ENCODE measurements around the gene ACVR1B.

ACVR1B gene

DNA sequence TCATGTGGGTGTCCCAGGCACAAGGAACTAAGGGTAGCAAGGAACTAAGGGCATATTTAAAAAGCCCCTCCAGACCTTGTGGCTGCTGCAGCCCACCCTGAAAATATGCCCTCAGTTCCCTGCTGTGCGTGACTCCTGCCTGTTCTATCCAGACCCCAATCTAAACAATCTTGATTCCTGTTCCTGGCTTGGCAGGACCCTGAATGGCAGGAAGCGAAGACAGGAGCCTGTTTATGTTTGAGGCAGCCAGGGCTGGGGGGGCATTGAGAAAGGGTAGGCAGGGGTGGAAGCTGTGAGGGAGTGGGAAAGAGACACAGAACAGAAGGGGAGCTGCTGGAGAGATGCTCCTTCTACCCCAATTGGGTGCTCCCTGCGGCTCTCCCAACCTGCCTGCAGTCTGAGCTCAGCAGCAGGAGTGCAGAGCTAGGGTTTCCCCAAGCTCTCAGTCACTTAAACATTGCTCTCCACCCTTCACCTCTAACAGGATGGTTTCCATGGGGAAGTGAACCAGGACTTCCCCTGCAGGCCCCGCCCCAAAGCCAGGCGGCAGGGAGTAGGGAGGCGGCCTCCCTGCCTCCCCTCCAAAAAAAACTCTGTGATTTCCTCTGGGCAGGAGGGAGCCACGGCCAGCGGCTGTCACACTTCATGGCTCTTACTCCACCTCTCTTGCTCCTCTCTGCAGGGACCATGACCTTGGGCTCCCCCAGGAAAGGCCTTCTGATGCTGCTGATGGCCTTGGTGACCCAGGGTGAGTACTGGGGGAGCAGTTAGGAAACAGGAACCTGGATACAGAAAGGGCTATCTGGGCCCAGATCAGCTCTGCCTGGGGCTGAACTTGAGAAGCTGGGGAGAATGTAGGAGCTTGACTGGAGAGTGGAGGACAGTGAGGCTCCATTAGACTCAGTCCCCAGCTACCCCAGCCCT lies 39.4 kb upstream of the ACVR1B start (continued):
- TF ChIP-seq ZNF366 (tag by site-specific recombination; conservative IDR thresholded peaks at IDR 0.05) (0 out of 2 replicates have a peak, but pooled peaks have one; percentile 9), ZBTB17 (tag by site-specific recombination; IDR thresholded peaks at IDR 0.05) (peak; percentile 87), MYNN (tag by site-specific recombination; IDR thresholded peaks at IDR 0.05; ENCODE audit: borderline replicate concordance) (no peak), ZNF23 (tag by site-specific recombination; IDR thresholded peaks at IDR 0.05; ENCODE audit: borderline replicate concordance) (no peak), KLF9 (tag by site-specific recombination; IDR thresholded peaks at IDR 0.05; ENCODE audit: low read depth) (no peak), ZNF433 (tag by site-specific recombination; IDR thresholded peaks at IDR 0.05; ENCODE audit: low read depth) (no peak), GLI2 (tag by site-specific recombination; IDR thresholded peaks at IDR 0.05; ENCODE audit: borderline replicate concordance, low read depth) (no peak), ZNF701 (tag by site-specific recombination; IDR thresholded peaks at IDR 0.05) (no peak), YY1 (tag by site-specific recombination; IDR thresholded peaks at IDR 0.05) (no peak), ZNF394 (tag by site-specific recombination; IDR thresholded peaks at IDR 0.05; ENCODE audit: borderline replicate concordance) (peak; percentile 47; the same call in 1 of the 2 replicates), SP2 (tag by site-specific recombination; IDR thresholded peaks at IDR 0.05) (0 out of 2 replicates have a peak, but pooled peaks have one; percentile 20), ZFP41 (tag by site-specific recombination; IDR thresholded peaks at IDR 0.05; ENCODE audit: borderline replicate concordance) (no peak), ZNF660 (tag by site-specific recombination; IDR thresholded peaks at IDR 0.05) (no peak), SP3 (tag by site-specific recombination; IDR thresholded peaks at IDR 0.05) (peak; percentile 38), WT1 (tag by site-specific recombination; IDR thresholded peaks at IDR 0.05) (peak; percentile 83), ZIC2 (tag by site-specific recombination; IDR thresholded peaks at IDR 0.05) (peak; percentile 36; the same call in 1 of the 2 replicates), ZFP69B (tag by site-specific recombination; IDR thresholded peaks at IDR 0.05) (no peak)
- TF ChIP-seq, protein P1, sequence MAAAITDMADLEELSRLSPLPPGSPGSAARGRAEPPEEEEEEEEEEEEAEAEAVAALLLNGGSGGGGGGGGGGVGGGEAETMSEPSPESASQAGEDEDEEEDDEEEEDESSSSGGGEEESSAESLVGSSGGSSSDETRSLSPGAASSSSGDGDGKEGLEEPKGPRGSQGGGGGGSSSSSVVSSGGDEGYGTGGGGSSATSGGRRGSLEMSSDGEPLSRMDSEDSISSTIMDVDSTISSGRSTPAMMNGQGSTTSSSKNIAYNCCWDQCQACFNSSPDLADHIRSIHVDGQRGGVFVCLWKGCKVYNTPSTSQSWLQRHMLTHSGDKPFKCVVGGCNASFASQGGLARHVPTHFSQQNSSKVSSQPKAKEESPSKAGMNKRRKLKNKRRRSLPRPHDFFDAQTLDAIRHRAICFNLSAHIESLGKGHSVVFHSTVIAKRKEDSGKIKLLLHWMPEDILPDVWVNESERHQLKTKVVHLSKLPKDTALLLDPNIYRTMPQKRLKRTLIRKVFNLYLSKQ (tag by site-specific recombination; IDR thresholded peaks at IDR 0.05; ENCODE audit: borderline replicate concordance): no peak
- TF ChIP-seq, protein P2, sequence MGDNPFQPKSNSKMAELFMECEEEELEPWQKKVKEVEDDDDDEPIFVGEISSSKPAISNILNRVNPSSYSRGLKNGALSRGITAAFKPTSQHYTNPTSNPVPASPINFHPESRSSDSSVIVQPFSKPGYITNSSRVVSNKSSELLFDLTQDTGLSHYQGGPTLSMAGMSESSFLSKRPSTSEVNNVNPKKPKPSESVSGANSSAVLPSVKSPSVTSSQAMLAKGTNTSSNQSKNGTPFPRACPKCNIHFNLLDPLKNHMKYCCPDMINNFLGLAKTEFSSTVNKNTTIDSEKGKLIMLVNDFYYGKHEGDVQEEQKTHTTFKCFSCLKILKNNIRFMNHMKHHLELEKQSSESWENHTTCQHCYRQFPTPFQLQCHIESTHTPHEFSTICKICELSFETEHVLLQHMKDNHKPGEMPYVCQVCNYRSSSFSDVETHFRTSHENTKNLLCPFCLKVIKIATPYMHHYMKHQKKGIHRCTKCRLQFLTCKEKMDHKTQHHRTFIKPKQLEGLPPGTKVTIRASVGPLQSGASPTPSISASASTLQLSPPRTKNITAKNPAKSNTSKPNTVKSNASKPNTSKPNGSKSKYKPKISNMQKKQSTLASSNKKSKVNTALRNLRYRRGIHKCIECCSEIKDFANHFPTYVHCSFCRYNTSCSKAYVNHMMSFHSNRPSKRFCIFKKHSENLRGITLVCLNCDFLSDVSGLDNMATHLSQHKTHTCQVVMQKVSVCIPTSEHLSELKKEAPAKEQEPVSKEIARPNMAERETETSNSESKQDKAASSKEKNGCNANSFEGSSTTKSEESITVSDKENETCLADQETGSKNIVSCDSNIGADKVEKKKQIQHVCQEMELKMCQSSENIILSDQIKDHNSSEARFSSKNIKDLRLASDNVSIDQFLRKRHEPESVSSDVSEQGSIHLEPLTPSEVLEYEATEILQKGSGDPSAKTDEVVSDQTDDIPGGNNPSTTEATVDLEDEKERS (tag by site-specific recombination; IDR thresholded peaks at IDR 0.05): no peak
- TF ChIP-seq, protein P3, sequence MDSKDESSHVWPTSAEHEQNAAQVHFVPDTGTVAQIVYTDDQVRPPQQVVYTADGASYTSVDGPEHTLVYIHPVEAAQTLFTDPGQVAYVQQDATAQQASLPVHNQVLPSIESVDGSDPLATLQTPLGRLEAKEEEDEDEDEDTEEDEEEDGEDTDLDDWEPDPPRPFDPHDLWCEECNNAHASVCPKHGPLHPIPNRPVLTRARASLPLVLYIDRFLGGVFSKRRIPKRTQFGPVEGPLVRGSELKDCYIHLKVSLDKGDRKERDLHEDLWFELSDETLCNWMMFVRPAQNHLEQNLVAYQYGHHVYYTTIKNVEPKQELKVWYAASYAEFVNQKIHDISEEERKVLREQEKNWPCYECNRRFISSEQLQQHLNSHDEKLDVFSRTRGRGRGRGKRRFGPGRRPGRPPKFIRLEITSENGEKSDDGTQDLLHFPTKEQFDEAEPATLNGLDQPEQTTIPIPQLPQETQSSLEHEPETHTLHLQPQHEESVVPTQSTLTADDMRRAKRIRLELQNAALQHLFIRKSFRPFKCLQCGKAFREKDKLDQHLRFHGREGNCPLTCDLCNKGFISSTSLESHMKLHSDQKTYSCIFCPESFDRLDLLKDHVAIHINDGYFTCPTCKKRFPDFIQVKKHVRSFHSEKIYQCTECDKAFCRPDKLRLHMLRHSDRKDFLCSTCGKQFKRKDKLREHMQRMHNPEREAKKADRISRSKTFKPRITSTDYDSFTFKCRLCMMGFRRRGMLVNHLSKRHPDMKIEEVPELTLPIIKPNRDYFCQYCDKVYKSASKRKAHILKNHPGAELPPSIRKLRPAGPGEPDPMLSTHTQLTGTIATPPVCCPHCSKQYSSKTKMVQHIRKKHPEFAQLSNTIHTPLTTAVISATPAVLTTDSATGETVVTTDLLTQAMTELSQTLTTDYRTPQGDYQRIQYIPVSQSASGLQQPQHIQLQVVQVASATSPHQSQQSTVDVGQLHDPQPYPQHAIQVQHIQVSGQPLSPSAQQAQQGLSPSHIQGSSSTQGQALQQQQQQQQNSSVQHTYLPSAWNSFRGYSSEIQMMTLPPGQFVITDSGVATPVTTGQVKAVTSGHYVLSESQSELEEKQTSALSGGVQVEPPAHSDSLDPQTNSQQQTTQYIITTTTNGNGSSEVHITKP (tag by site-specific recombination; IDR thresholded peaks at IDR 0.05): peak; percentile 87

Data from HEK293 (cell line).